Natural killer cell (primary cell): Measurements from ENCODE around the gene SRPRB. TPM values are rescaled to one million over a fixed set of nuclear protein-coding genes. Genes with fewer than 3 reads are reported as not detected.
A peak's percentile ranks its signal among the peaks of the same experiment; 100 is the strongest.

ENCODE experiments used
- ATAC-seq, 3 donors: fragments of 150-1000 bp in 2 of 3; fragments of 200-7000 bp in 1 of 3; cut with Tn5 transposase; 1 replicate in 1 of 3; 2 replicates in 2 of 3; pipeline ENCODE4 v1.10.0; 2021; ENCODE audit warnings: mild to moderate bottlenecking in 2 of 3, moderate library complexity in 2 of 3
- DNase-seq, 2 donors: peaks; one replicate each; pipeline versions ENCODE4 v3.0.0 to v3.0.0-alpha.2; 2013 to 2021; ENCODE audit warnings: mixed read lengths in 1 of 2
- H3K27ac ChIP-seq: one replicate; pipeline ENCODE4 v1.5.1; 2013; ENCODE audit warnings: mild to moderate bottlenecking, low read length
- H3K27me3 ChIP-seq: one replicate; pipeline ENCODE4 v1.6.1; 2013; ENCODE audit warnings: low read length; ENCODE audit not compliant: control insufficient read depth, insufficient read depth
- H3K36me3 ChIP-seq: one replicate; pipeline ENCODE4 v1.6.1; 2013; ENCODE audit warnings: low read length; ENCODE audit not compliant: control insufficient read depth, insufficient read depth
- H3K4me1 ChIP-seq: one replicate; pipeline ENCODE4 v1.6.1; 2013; ENCODE audit warnings: low read length; ENCODE audit not compliant: control insufficient read depth, insufficient read depth
- H3K4me3 ChIP-seq: one replicate; pipeline ENCODE4 v1.5.1; 2013; ENCODE audit warnings: low read length
- H3K9me3 ChIP-seq: one replicate; pipeline ENCODE4 v1.6.1; 2013; ENCODE audit warnings: low read length; ENCODE audit not compliant: control insufficient read depth, insufficient read depth
- H3K27ac Mint-ChIP-seq, 2 donors: one replicate each; pipeline ENCODE4 v1.8.0; 2022; ENCODE audit warnings: mild to moderate bottlenecking in 2 of 2, mixed read lengths in 2 of 2, moderate library complexity in 1 of 2
- H3K27me3 Mint-ChIP-seq, 2 donors: one replicate each; pipeline ENCODE4 v1.8.0; 2022; ENCODE audit warnings: low read depth in 2 of 2, mixed read lengths in 2 of 2
- H3K36me3 Mint-ChIP-seq: one replicate; pipeline ENCODE4 v1.8.0; 2022; ENCODE audit warnings: mixed read lengths
- H3K4me1 Mint-ChIP-seq, 2 donors: one replicate each; pipeline ENCODE4 v1.8.0; 2022; ENCODE audit warnings: mixed read lengths in 2 of 2
- H3K4me3 Mint-ChIP-seq: one replicate; pipeline ENCODE4 v1.8.0; 2022; ENCODE audit warnings: mild to moderate bottlenecking, moderate library complexity, mixed read lengths
- H3K9me3 Mint-ChIP-seq, 2 donors: one replicate each; pipeline ENCODE4 v1.8.0; 2022; ENCODE audit warnings: mixed read lengths in 2 of 2
- CTCF ChIP-seq: fragments of 200-600 bp; IDR thresholded peaks from one replicate; pipeline ENCODE4 v1.8.0; 2022; ENCODE audit warnings: antibody characterized with exemption
- WGBS: methylation state at CpG from one replicate; pipeline ENCODE4 v1.1.7; 2013; ENCODE audit warnings: missing lambda C conversion rate; ENCODE audit not compliant: insufficient coverage; 5-methylcytosine and 5-hydroxymethylcytosine counted together
- intact Hi-C: fragments of 100-400 bp; cut with micrococcal nuclease; formaldehyde crosslinking; loops from one replicate; pipeline ENCODE4 v1.14.2; 2022
- total RNA-seq, 4 donors: library from RNA; stranded (reverse); fragments of 120-200 nt in 1 of 4; gene quantifications; one replicate each; pipeline versions ENCODE4 v1.2.3 to v1.2.4, GENCODE V29; 2013 to 2022

Gene SRPRB
- total RNA-seq, 3 donors from 2014 or later (not counting 1 experiment from before 2014, with no cell fraction given), result 19.8 to 26.4 (median 22.4) TPM

- no peaks in the 10 kb centered on the region for H3K4me1 Mint-ChIP-seq
- H3K36me3 Mint-ChIP-seq, result peaks cover 10% of the 10 kb centered on the region
- Histone ChIP-seq H3K9me3 (no peaks in the 10 kb centered on the region), H3K27ac (no peak overlapping the region), H3K4me3 (no peak overlapping the region), H3K36me3 (peaks cover 60% of the 10 kb centered on the region), H3K27me3 (no peaks in the 10 kb centered on the region), H3K4me1 (no peaks in the 10 kb centered on the region)
- H3K9me3 Mint-ChIP-seq, result no peaks in the 10 kb centered on the region
- H3K4me3 Mint-ChIP-seq, result no peak overlapping the region
- no peak for TF ChIP-seq CTCF
- ATAC-seq, result no peak
- WGBS, result 91% methylated on average over 8 of the region's 8 CpGs
- H3K27me3 Mint-ChIP-seq, result no peaks in the 10 kb centered on the region
- DNase-seq, result no peak
- H3K27ac Mint-ChIP-seq, result peak overlapping the region in 1 of 2 donors; percentile 13
- intact Hi-C loops, result no loop called here
These were observed 16.4 kb downstream of the SRPRB start for GRCh38 chr3:133821767-133822638.

DNA sequence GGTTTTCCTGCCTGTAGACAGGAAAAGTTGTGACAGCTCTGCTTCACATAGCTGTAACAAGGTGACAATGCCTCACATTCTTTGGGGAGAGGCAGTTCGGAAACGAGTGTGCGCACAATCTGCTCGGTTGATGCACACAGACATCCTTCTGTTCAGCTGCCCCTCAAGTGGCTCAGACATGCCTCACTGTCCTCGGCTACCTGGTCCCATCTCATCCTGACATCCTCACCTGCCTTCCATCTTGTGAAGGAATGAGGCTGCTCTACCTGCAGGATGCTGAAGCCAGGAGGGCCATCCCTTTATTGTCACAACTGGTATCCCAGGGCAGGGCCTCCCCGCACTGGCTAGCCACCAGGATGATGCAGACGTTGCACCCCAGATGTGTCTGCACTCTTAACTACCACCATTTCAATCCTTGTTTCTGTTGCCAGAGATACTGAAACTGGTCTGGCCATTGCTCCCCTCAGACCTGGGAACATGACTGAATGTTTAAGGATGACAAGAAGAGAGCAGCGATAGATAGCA, 19.4 kb downstream of the SRPRB start:
- no peaks in the 10 kb centered on the region for H3K27me3 ChIP-seq
- Mint-ChIP-seq H3K4me1 (no peaks in the 10 kb centered on the region), H3K27ac (peak overlapping the region in 1 of 2 donors; percentile 46), H3K27me3 (no peaks in the 10 kb centered on the region), H3K4me3 (no peak overlapping the region), H3K36me3 (peaks cover 8% of the 10 kb centered on the region), H3K9me3 (no peaks in the 10 kb centered on the region)
- no peak for TF ChIP-seq CTCF
- H3K4me1 ChIP-seq, result no peaks in the 10 kb centered on the region
- ATAC-seq, result no peak
- DNase-seq, result no peak
- WGBS, result 89% methylated on average over 8 of the region's 8 CpGs
- no peaks in the 10 kb centered on the region for H3K9me3 ChIP-seq
- no peak overlapping the region for H3K27ac ChIP-seq
- no peak overlapping the region for H3K4me3 ChIP-seq
- intact Hi-C loops, result no loop called here
- peaks cover 40% of the 10 kb centered on the region for H3K36me3 ChIP-seq

DNA sequence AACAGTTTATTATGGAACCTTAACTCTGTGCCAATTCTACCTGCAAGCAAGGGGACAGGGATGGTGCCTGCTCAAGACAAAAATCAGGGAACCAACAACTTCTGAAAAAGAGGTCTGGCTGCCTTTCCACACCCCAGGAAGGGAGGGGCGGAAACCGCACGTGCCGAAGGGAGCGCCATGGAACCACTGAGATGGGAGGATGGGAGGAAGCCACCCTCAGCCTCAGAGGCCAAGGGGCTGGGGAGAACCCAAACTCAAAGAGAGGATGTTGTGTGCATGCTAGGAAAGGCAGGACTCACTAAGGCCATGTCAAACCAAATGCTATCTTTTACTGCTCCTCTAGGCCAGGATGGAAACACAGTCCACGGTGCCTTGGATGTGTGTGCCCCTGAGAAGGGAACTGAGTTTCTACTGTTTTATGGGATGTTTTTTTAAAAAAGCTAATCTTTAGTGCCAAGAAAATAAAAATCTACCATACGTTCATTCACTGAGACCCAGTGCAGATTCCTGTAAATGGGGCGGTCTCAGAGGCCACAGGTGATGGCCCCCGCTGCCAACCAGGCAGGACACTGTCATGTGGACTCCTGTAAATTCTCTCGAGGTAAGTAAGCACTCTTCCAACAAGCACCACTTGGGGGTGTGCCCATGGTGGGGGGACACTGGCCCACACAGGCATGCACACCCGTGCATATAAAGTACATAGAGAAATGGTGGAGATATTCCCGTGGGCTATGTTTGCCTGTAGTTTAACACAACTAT, 20.5 kb downstream of the SRPRB start:
- Histone ChIP-seq H3K4me3 (no peak overlapping the region), H3K9me3 (no peaks in the 10 kb centered on the region), H3K4me1 (no peaks in the 10 kb centered on the region), H3K27me3 (no peaks in the 10 kb centered on the region), H3K36me3 (peaks cover 29% of the 10 kb centered on the region), H3K27ac (no peak overlapping the region)
- Mint-ChIP-seq H3K9me3 (no peaks in the 10 kb centered on the region), H3K27me3 (no peaks in the 10 kb centered on the region), H3K4me3 (no peak overlapping the region), H3K4me1 (no peaks in the 10 kb centered on the region), H3K36me3 (no peaks in the 10 kb centered on the region), H3K27ac (no peak overlapping the region)
- no peak for DNase-seq
- no peak for TF ChIP-seq CTCF
- WGBS, result 89% methylated on average over 10 of the region's 12 CpGs
- no peak for ATAC-seq
- intact Hi-C loops, result no loop called here
